ENCODE measurements around the gene MRPL52. TPM values are rescaled to one million over a fixed set of nuclear protein-coding genes. Genes with fewer than 3 reads are reported as not detected.

The MRPL52 gene
- total RNA-seq, 1 experiment from 2014 or later = 134 TPM

DNA sequence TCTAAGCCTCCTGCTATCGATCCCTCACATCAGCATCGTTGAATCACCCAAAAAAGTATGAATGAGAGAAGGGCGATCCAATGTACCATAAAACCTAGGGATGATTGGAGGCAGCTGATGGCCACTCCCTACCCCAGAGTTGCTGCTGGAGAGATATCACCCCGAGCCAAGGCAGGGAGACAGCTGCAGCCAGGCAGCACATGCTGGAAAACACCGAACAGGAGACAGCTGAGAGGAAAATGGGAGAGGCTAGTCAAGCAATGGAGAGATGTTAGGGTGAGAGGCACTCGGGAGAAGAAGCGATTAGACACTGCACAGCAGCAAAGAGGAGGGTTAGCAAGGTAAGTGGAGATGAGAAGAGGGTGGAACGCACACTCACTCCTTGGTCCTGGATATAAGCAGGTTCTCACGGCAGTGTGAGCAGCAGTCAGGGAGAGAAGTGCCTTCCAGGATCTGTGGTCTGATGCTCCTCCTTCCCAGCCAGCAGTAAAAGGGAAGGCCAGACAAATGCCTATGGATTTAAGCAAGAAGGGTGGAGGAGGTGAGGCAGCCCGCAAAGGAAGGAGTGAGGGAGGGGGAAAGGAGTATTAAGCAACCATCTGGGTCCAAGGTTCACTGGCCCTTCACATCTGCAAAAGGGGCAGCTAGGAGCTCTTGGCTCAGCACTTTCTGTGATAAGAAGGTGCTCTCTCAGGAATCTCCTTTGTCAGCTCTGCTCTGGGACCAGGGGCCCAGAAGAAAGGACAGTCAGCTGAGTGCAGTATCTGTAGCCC, 14.6 kb upstream of the MRPL52 start, which contains the start of gene SLC7A7:
TSS of gene SLC7A7 (minus strand) at position 495 of the 773 bp plus-strand sequence. CDS start 2,037 bp downstream, outside the sequence.
- RAD21 ChIA-PET (ENCODE audit: low non-redundant PET in 1 of 2, low total read pairs in 2 of 2, uncharacterized antibody in 2 of 2, unreplicated experiment in 2 of 2) = no interaction called here
- intact Hi-C loops (cut with micrococcal nuclease) = loop anchor here (5.0 kb wide), 1 partner anchor 158 kb away; no protein-coding TSS in a partner anchor
- no peak for ATAC-seq
- Histone ChIP-seq H4K20me1 (ENCODE audit: insufficient read depth) (no peaks in the 10 kb centered on the region), H3K9ac (ENCODE audit: low read length) (no peak within 1 kb of the TSS), H3K4me3 (replicated peaks in 1 of 2; ENCODE audit: low read depth in 1 of 2, low read length in 2 of 2) (no peak within 1 kb of the TSS), H3K27me3 (ENCODE audit: insufficient read depth, low read length) (no peaks in the 10 kb centered on the region), H3K4me2 (ENCODE audit: low read length) (no peak within 1 kb of the TSS), H3K9me2 (ENCODE audit: insufficient read depth) (no peaks in the 10 kb centered on the region), H3K4me1 (ENCODE audit: control insufficient read depth in 1 of 2, insufficient read depth in 2 of 2, low read length in 2 of 2) (no peaks in the 10 kb centered on the region), H3K9me3 (ENCODE audit: control insufficient read depth in 1 of 2, insufficient read depth in 1 of 2, low read depth in 1 of 2, low read length in 2 of 2) (no peaks in the 10 kb centered on the region), H3K36me3 (ENCODE audit: control insufficient read depth in 1 of 2, insufficient read depth in 2 of 2, low read length in 2 of 2) (no peaks in the 10 kb centered on the region), H3K79me2 (ENCODE audit: insufficient read depth, low read length) (no peaks in the 10 kb centered on the region), H3K27ac (ENCODE audit: low read depth, low read length) (no peak within 1 kb of the TSS), H2AFZ (ENCODE audit: low read depth, low read length, poor library complexity, severe bottlenecking) (no peak within 1 kb of the TSS)
- CTCF ChIA-PET = interaction anchor here (0.9 to 1.0 kb wide), 2 partner anchors 8 to 157 kb away, joined by 3 read pairs; no protein-coding TSS in a partner anchor
- TF ChIP-seq, protein P1, sequence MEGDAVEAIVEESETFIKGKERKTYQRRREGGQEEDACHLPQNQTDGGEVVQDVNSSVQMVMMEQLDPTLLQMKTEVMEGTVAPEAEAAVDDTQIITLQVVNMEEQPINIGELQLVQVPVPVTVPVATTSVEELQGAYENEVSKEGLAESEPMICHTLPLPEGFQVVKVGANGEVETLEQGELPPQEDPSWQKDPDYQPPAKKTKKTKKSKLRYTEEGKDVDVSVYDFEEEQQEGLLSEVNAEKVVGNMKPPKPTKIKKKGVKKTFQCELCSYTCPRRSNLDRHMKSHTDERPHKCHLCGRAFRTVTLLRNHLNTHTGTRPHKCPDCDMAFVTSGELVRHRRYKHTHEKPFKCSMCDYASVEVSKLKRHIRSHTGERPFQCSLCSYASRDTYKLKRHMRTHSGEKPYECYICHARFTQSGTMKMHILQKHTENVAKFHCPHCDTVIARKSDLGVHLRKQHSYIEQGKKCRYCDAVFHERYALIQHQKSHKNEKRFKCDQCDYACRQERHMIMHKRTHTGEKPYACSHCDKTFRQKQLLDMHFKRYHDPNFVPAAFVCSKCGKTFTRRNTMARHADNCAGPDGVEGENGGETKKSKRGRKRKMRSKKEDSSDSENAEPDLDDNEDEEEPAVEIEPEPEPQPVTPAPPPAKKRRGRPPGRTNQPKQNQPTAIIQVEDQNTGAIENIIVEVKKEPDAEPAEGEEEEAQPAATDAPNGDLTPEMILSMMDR (IDR thresholded peaks at IDR 0.05 in 2 of 3, conservative IDR thresholded peaks at IDR 0.05 in 1 of 3; ENCODE audit: borderline replicate concordance in 1 of 3, insufficient read depth in 1 of 3, low read depth in 2 of 3, low read length in 2 of 3) = no peak
- TF ChIP-seq SRF (IDR thresholded peaks at IDR 0.05; ENCODE audit: low read depth) = no peak
- TF ChIP-seq CBX3 (IDR thresholded peaks at IDR 0.05; ENCODE audit: low read depth) = no peak
- TF ChIP-seq ELF1 (IDR thresholded peaks at IDR 0.05; ENCODE audit: borderline replicate concordance, low read depth) = no peak
- no peak for TF ChIP-seq ZFX (IDR thresholded peaks at IDR 0.05)
- TF ChIP-seq, protein P2, sequence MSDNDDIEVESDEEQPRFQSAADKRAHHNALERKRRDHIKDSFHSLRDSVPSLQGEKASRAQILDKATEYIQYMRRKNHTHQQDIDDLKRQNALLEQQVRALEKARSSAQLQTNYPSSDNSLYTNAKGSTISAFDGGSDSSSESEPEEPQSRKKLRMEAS (IDR thresholded peaks at IDR 0.05) = no peak
- TF ChIP-seq EGR1 (IDR thresholded peaks at IDR 0.05; ENCODE audit: low read depth) = no peak
- no peak for TF ChIP-seq SIN3A (IDR thresholded peaks at IDR 0.05; ENCODE audit: low read depth)
- TF ChIP-seq, protein P3, sequence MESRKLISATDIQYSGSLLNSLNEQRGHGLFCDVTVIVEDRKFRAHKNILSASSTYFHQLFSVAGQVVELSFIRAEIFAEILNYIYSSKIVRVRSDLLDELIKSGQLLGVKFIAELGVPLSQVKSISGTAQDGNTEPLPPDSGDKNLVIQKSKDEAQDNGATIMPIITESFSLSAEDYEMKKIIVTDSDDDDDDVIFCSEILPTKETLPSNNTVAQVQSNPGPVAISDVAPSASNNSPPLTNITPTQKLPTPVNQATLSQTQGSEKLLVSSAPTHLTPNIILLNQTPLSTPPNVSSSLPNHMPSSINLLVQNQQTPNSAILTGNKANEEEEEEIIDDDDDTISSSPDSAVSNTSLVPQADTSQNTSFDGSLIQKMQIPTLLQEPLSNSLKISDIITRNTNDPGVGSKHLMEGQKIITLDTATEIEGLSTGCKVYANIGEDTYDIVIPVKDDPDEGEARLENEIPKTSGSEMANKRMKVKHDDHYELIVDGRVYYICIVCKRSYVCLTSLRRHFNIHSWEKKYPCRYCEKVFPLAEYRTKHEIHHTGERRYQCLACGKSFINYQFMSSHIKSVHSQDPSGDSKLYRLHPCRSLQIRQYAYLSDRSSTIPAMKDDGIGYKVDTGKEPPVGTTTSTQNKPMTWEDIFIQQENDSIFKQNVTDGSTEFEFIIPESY (IDR thresholded peaks at IDR 0.05; ENCODE audit: extremely low read depth, insufficient replicate concordance, low read length) = no peak
- TF ChIP-seq YY1 (IDR thresholded peaks at IDR 0.05; ENCODE audit: extremely low read depth, insufficient replicate concordance, low read depth, low read length) = no peak
- TF ChIP-seq, protein P4, sequence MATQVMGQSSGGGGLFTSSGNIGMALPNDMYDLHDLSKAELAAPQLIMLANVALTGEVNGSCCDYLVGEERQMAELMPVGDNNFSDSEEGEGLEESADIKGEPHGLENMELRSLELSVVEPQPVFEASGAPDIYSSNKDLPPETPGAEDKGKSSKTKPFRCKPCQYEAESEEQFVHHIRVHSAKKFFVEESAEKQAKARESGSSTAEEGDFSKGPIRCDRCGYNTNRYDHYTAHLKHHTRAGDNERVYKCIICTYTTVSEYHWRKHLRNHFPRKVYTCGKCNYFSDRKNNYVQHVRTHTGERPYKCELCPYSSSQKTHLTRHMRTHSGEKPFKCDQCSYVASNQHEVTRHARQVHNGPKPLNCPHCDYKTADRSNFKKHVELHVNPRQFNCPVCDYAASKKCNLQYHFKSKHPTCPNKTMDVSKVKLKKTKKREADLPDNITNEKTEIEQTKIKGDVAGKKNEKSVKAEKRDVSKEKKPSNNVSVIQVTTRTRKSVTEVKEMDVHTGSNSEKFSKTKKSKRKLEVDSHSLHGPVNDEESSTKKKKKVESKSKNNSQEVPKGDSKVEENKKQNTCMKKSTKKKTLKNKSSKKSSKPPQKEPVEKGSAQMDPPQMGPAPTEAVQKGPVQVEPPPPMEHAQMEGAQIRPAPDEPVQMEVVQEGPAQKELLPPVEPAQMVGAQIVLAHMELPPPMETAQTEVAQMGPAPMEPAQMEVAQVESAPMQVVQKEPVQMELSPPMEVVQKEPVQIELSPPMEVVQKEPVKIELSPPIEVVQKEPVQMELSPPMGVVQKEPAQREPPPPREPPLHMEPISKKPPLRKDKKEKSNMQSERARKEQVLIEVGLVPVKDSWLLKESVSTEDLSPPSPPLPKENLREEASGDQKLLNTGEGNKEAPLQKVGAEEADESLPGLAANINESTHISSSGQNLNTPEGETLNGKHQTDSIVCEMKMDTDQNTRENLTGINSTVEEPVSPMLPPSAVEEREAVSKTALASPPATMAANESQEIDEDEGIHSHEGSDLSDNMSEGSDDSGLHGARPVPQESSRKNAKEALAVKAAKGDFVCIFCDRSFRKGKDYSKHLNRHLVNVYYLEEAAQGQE (IDR thresholded peaks at IDR 0.05; ENCODE audit: low read depth) = no peak
- TF ChIP-seq EZH2 (IDR thresholded peaks at IDR 0.05) = no peak
- TF ChIP-seq SP1 (IDR thresholded peaks at IDR 0.05; ENCODE audit: low read depth) = no peak
- no peak for TF ChIP-seq CEBPB (IDR thresholded peaks at IDR 0.05; ENCODE audit: low read depth)
- TF ChIP-seq JUND (IDR thresholded peaks at IDR 0.05) = no peak
- TF ChIP-seq POLR2AphosphoS5 (IDR thresholded peaks at IDR 0.05; ENCODE audit: low read depth, low read length) = no peak
- TF ChIP-seq POLR2A (IDR thresholded peaks at IDR 0.05; ENCODE audit: borderline replicate concordance, extremely low read depth, insufficient read depth, insufficient read length) = no peak
- TF ChIP-seq FOSL1 (IDR thresholded peaks at IDR 0.05; ENCODE audit: low read depth) = no peak
- no peak for TF ChIP-seq RAD21 (IDR thresholded peaks at IDR 0.05; ENCODE audit: low read depth)
- TF ChIP-seq EZH2phosphoT487 (IDR thresholded peaks at IDR 0.05; ENCODE audit: borderline replicate concordance) = no peak
- no TSS peak for BruUV-seq (replicated peaks)
- POLR2A ChIA-PET = no interaction called here
- no peak for DNase-seq (ENCODE audit: low read depth, low spot score)
